Neuronal stem cell (in vitro differentiated cells): ENCODE results near the gene EMP3.

ENCODE experiments used
- DNase-seq: peaks from one replicate; pipeline ENCODE4 v3.0.0-alpha.2; 2013; ENCODE audit warnings: low spot score
- H2AFZ ChIP-seq: one replicate; pipeline ENCODE4 v1.6.1; 2013; ENCODE audit warnings: mild to moderate bottlenecking, low read length, inconsistent platforms
- H2AK5ac ChIP-seq: 2 replicates; pipeline ENCODE4 v1.6.1; 2013; ENCODE audit warnings: low read depth, mild to moderate bottlenecking, inconsistent platforms, low read length, moderate library complexity, mixed read lengths
- H2BK120ac ChIP-seq: 2 replicates; pipeline ENCODE4 v1.6.1; 2013; ENCODE audit warnings: low read depth, mild to moderate bottlenecking, inconsistent platforms, low read length, moderate library complexity, mixed read lengths
- H2BK12ac ChIP-seq: one replicate; pipeline ENCODE4 v1.6.1; 2013; ENCODE audit warnings: low read length, inconsistent platforms
- H2BK15ac ChIP-seq: 2 replicates; pipeline ENCODE4 v1.6.1; 2013; ENCODE audit warnings: mild to moderate bottlenecking, low read length, inconsistent platforms, mixed read lengths
- H2BK5ac ChIP-seq: one replicate; pipeline ENCODE4 v1.6.1; 2013; ENCODE audit warnings: inconsistent platforms, mild to moderate bottlenecking, low read length, moderate library complexity
- H3K14ac ChIP-seq: one replicate; pipeline ENCODE4 v1.6.1; 2013; ENCODE audit warnings: low read length, inconsistent platforms
- H3K18ac ChIP-seq: 2 replicates; pipeline ENCODE4 v1.6.1; 2013; ENCODE audit warnings: low read length, inconsistent platforms
- H3K23ac ChIP-seq: 2 replicates; pipeline ENCODE4 v1.6.1; 2013; ENCODE audit warnings: low read depth, mild to moderate bottlenecking, mixed read lengths, low read length, inconsistent platforms; ENCODE audit not compliant: poor library complexity
- H3K27ac ChIP-seq: replicated peaks from 3 replicates; pipeline ENCODE4 v1.5.1; 2013; ENCODE audit warnings: low read length, inconsistent platforms
- H3K27me3 ChIP-seq, 3 experiments: 2 replicates each; pipeline ENCODE4 v1.6.1; 2013; ENCODE audit warnings: low read length in 3 of 3, mild to moderate bottlenecking in 2 of 3, inconsistent platforms in 1 of 3, low read depth in 1 of 3, mixed read lengths in 1 of 3, moderate library complexity in 1 of 3; ENCODE audit not compliant: control insufficient read depth in 3 of 3, insufficient read depth in 3 of 3
- H3K36me3 ChIP-seq, 2 donors: replicated peaks in 1 of 2; 2 replicates each; pipeline ENCODE4 v1.6.1; 2013; ENCODE audit warnings: low read length in 2 of 2; ENCODE audit not compliant: control insufficient read depth in 2 of 2, insufficient read depth in 2 of 2
- H3K4ac ChIP-seq: 2 replicates; pipeline ENCODE4 v1.6.1; 2013; ENCODE audit warnings: inconsistent platforms, mild to moderate bottlenecking, low read length, moderate library complexity
- H3K4me1 ChIP-seq, 2 donors: 1 replicate in 1 of 2; 2 replicates in 1 of 2; pipeline ENCODE4 v1.6.1; 2013; ENCODE audit warnings: low read length in 2 of 2, low read depth in 1 of 2; ENCODE audit not compliant: control insufficient read depth in 2 of 2, insufficient read depth in 1 of 2
- H3K4me2 ChIP-seq: one replicate; pipeline ENCODE4 v1.6.1; 2013; ENCODE audit warnings: mild to moderate bottlenecking, low read length, inconsistent platforms; ENCODE audit not compliant: insufficient read depth, poor library complexity, severe bottlenecking
- H3K4me3 ChIP-seq, 2 donors: 2 replicates each; pipeline ENCODE4 v1.5.1; 2013; ENCODE audit warnings: low read length in 2 of 2, mild to moderate bottlenecking in 2 of 2, inconsistent platforms in 1 of 2, moderate library complexity in 1 of 2
- H3K79me1 ChIP-seq: one replicate; pipeline ENCODE4 v1.6.1; 2013; ENCODE audit warnings: low read depth, mild to moderate bottlenecking, inconsistent platforms, low read length, moderate library complexity
- H3K9ac ChIP-seq: one replicate; pipeline ENCODE4 v1.6.1; 2013; ENCODE audit warnings: mild to moderate bottlenecking, low read depth, low read length, inconsistent platforms; ENCODE audit not compliant: poor library complexity
- H3K9me3 ChIP-seq, 2 donors: replicated peaks in 1 of 2; 2 replicates each; pipeline versions ENCODE3 to v1.6.1; 2013; ENCODE audit warnings: low read length in 2 of 2, mild to moderate bottlenecking in 2 of 2, inconsistent platforms in 1 of 2, low read depth in 1 of 2, mixed read lengths in 1 of 2, moderate library complexity in 1 of 2; ENCODE audit not compliant: control insufficient read depth in 2 of 2, insufficient read depth in 1 of 2
- H4K8ac ChIP-seq: one replicate; pipeline ENCODE4 v1.6.1; 2013; ENCODE audit warnings: low read depth, mild to moderate bottlenecking, inconsistent platforms, low read length, moderate library complexity
- H4K91ac ChIP-seq: one replicate; pipeline ENCODE4 v1.6.1; 2013; ENCODE audit warnings: low read length, low read depth, mild to moderate bottlenecking, inconsistent platforms; ENCODE audit not compliant: poor library complexity
- WGBS, 2 donors: extraction: QIAGEN DNeasy Blood & Tissue Kit; methylation state at CpG; one replicate each; pipeline ENCODE4 v1.1.7; 2013; ENCODE audit warnings: missing lambda C conversion rate in 2 of 2, mixed read lengths in 1 of 2; ENCODE audit not compliant: insufficient read length in 2 of 2, insufficient replicate concordance in 1 of 2; ENCODE audit errors: extremely low coverage in 2 of 2; 5-methylcytosine and 5-hydroxymethylcytosine counted together

The EMP3 gene

DNA sequence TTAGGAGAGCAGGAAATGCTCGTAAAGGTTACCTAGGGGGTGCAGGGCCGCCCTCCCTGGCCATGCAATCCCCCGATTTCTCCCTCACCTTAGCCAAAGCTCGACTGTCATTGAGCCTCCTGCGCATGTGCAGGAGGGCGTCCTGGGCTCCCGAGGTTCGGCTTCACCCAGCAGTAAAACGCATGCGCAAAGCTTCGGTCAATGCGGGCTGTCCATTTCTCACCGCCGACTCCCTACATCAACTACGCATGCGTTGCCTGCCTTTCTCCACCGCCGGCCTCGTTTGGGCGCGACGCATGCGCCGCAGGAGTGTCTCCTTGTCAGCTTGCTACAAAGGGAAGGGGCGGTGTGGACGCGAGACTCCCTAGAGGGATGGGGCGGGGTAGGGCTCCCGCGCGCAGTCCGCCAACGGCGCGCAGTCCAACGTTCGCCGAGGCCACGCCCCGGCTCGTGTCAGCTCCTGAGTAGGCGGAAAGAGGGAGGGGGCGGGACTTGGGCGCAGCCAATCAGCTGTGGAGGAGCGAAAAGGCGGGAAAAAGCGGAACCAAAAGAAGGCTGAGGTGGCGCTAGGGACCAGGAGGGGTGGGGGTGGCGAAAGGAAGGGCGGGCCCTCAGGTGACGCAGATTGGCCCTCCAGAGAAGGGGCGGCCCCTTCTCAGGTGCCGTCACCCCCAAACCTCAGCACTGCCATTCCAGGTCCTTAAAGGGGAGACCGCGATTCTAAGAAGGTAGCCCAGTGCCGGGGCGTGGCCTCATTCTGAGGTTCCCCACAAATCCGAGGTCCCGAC is 38.7 kb downstream of the EMP3 start, which contains the start of the genes SYNGR4 and TMEM143:
Gene SYNGR4 (plus strand): TSS at position 558 of the 788 bp plus-strand sequence. CDS start 1,476 bp downstream, outside the sequence.
Gene TMEM143 (minus strand): TSS at position 131 of the 788 bp plus-strand sequence. CDS start 20 bp downstream, at position 111.
- Histone ChIP-seq H3K18ac (peak within 1 kb of the TSS; percentile 94), H2BK5ac (no peak within 1 kb of the TSS), H3K27me3 (peaks cover 0 to 7% (median 0%) of the 10 kb centered on the region in 3 experiments), H3K27ac (peak within 1 kb of the TSS; percentile 72), H3K9me3 (peaks cover 0 to 4% of the 10 kb centered on the region in 2 donors), H2BK120ac (peak within 1 kb of the TSS; percentile 19), H3K36me3 (no peaks in the 10 kb centered on the region), H3K4ac (peak within 1 kb of the TSS; percentile 68), H2BK15ac (peak within 1 kb of the TSS; percentile 70), H3K4me1 (peaks cover 3 to 9% of the 10 kb centered on the region in 2 donors), H4K8ac (peak within 1 kb of the TSS; percentile 26), H2AFZ (peak within 1 kb of the TSS; percentile 90), H2AK5ac (peak within 1 kb of the TSS; percentile 93), H3K23ac (no peak within 1 kb of the TSS), H4K91ac (no peak within 1 kb of the TSS), H3K14ac (peak within 1 kb of the TSS; percentile 49), H2BK12ac (no peak within 1 kb of the TSS), H3K4me3 (peak within 1 kb of the TSS; percentile 66 to 70), H3K79me1 (no peaks in the 10 kb centered on the region), H3K9ac (peak within 1 kb of the TSS; percentile 79), H3K4me2 (peak within 1 kb of the TSS; percentile 94)
- no CpG with 5 or more reads among the region's 59 CpGs for WGBS, 2 donors
- DNase-seq = peak; percentile 100

DNA sequence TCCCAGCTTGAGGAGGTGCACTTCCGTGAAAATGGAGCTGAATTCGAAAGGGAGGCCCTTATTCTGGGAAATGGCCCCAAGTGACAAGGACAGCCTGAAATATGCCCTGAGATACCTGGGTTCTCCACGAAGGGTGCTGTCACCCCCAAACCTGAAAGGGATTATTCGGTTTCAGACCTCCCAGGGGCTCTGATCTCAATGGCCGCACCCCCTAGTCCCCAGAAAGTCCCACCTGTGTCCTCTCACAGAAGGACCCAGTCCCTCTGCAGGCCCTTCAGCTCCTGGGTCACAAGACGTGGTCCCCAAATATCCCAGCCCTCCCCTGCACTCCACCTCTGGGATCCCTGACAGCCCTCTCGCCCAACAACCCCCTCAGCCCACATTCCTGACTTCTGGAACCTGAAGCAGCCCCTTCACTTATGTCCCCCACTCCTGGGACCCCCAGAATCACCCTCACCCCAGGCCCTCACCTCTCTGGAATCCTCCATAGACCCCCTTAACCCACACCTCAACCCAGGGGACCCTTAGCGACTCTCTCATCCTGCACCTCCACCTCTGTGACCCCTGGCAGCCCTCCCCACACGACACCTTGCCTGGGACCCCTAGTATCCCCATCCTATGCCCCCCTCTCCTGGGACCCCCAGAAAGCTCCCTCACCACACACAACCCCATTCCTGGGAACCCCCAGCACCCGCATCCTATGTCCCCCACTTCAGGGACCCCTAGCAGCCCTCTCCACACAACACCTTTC is 39.4 kb downstream of the EMP3 start:
- no peak overlapping the region for H2BK12ac ChIP-seq
- H3K27ac ChIP-seq = no peak overlapping the region
- no peak overlapping the region for H3K23ac ChIP-seq
- H3K14ac ChIP-seq = no peak overlapping the region
- H2BK5ac ChIP-seq = no peak overlapping the region
- H3K79me1 ChIP-seq = no peaks in the 10 kb centered on the region
- H3K9me3 ChIP-seq = peaks cover 0 to 4% of the 10 kb centered on the region in 2 donors
- no peak for DNase-seq
- no peak overlapping the region for H2BK120ac ChIP-seq
- no peak overlapping the region for H3K9ac ChIP-seq
- H2AFZ ChIP-seq = peak overlapping the region; percentile 90
- H3K4ac ChIP-seq = peak overlapping the region; percentile 68
- H4K8ac ChIP-seq = peak overlapping the region; percentile 26
- H3K18ac ChIP-seq = peak overlapping the region; percentile 87
- no CpG with 5 or more reads among the region's 10 CpGs for WGBS, 2 donors
- peak overlapping the region; percentile 93 for H2AK5ac ChIP-seq
- H4K91ac ChIP-seq = no peak overlapping the region
- peak overlapping the region; percentile 29 for H3K4me2 ChIP-seq
- peaks cover 3 to 10% of the 10 kb centered on the region in 2 donors for H3K4me1 ChIP-seq
- H3K36me3 ChIP-seq = peaks cover 0 to 2% of the 10 kb centered on the region in 2 donors
- H3K4me3 ChIP-seq = peak overlapping the region in 1 of 2 donors; percentile 20
- peak overlapping the region; percentile 54 for H2BK15ac ChIP-seq
- H3K27me3 ChIP-seq = peaks cover 0 to 12% (median 0%) of the 10 kb centered on the region in 3 experiments

DNA sequence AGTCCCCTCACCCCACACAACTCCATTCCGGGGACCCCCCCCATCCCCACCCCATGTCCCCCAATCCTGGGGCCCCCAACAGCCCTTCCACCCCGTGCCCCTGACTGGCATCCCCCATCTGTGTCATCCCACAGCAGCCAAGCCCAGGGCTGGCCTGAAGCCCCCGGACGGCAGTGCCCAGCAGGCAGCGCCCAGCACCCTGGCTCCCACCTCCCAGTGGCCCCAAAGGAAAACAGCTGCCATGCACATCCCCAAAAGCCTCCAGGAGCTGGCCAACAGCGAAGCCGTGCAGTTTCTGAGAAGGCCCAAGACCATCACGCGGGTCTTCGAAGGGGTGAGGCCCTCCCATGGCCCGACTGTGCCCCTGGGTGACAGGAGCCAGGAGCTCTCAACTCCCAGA is 40.2 kb downstream of the EMP3 start:
- peaks cover 0 to 4% of the 10 kb centered on the region in 2 donors for H3K9me3 ChIP-seq
- no peak overlapping the region for H3K27ac ChIP-seq
- H4K8ac ChIP-seq = no peak overlapping the region
- DNase-seq = no peak
- peak overlapping the region; percentile 86 for H4K91ac ChIP-seq
- no peak overlapping the region for H2AFZ ChIP-seq
- H3K23ac ChIP-seq = no peak overlapping the region
- H3K4me1 ChIP-seq = peaks cover 3 to 11% of the 10 kb centered on the region in 2 donors
- H3K79me1 ChIP-seq = no peaks in the 10 kb centered on the region
- H3K36me3 ChIP-seq = peaks cover 0 to 2% of the 10 kb centered on the region in 2 donors
- H2BK15ac ChIP-seq = peak overlapping the region; percentile 54
- peak overlapping the region; percentile 28 for H2BK120ac ChIP-seq
- H3K4me3 ChIP-seq = no peak overlapping the region
- H3K14ac ChIP-seq = no peak overlapping the region
- no CpG with 5 or more reads among the region's 11 CpGs for WGBS, 2 donors
- peak overlapping the region; percentile 60 for H2BK5ac ChIP-seq
- peaks cover 0 to 15% (median 0%) of the 10 kb centered on the region in 3 experiments for H3K27me3 ChIP-seq
- H3K9ac ChIP-seq = no peak overlapping the region
- no peak overlapping the region for H3K4ac ChIP-seq
- H2BK12ac ChIP-seq = peak overlapping the region; percentile 98
- H2AK5ac ChIP-seq = peak overlapping the region; percentile 93
- peak overlapping the region; percentile 78 for H3K18ac ChIP-seq
- H3K4me2 ChIP-seq = no peak overlapping the region
